HL-60 (cell line): ENCODE data around the gene SELENOO.
A peak's percentile ranks its signal among the peaks of the same experiment; 100 is the strongest.

Experiments used
- DNase-seq, 2 experiments: peaks; one replicate each; pipeline ENCODE4 v3.0.0-alpha.2; 2010 to 2020; ENCODE audit warnings: low read depth in 1 of 2, low spot score in 1 of 2
- H3K27ac ChIP-seq: fragments of 250-450 bp; sonication (Bioruptor Pico); replicated peaks from 2 replicates; pipeline ENCODE4 v1.5.1; 2020; ENCODE audit warnings: mild to moderate bottlenecking, moderate library complexity
- H3K27me3 ChIP-seq: fragments of 250-450 bp; sonication (Bioruptor Pico); 2 replicates; pipeline ENCODE4 v1.5.1; 2021; ENCODE audit warnings: mild to moderate bottlenecking, moderate library complexity; ENCODE audit not compliant: insufficient read depth, poor library complexity, severe bottlenecking
- H3K4me3 ChIP-seq: replicated peaks from 2 replicates; pipeline ENCODE4 v1.5.1; 2011; ENCODE audit warnings: mild to moderate bottlenecking, control low read depth, low read length; ENCODE audit not compliant: insufficient read depth
- CTCF ChIP-seq: IDR thresholded peaks from one replicate; pipeline ENCODE4 v1.5.1; 2011; ENCODE audit warnings: low read length, control low read depth, inconsistent platforms; ENCODE audit not compliant: insufficient read depth
- GABPA ChIP-seq: IDR thresholded peaks from 2 replicates; pipeline ENCODE4 v1.6.1; 2012; ENCODE audit warnings: low read depth
- POLR2AphosphoS5 ChIP-seq: IDR thresholded peaks from 2 replicates; pipeline ENCODE4 v1.6.1; 2012; ENCODE audit warnings: low read depth
- REST ChIP-seq: IDR thresholded peaks from 2 replicates; pipeline ENCODE4 v1.6.1; 2012; ENCODE audit warnings: low read depth; ENCODE audit not compliant: insufficient replicate concordance
- SPI1 ChIP-seq: IDR thresholded peaks from 2 replicates; pipeline ENCODE4 v1.6.1; 2012; ENCODE audit warnings: low read depth, mild to moderate bottlenecking, borderline replicate concordance

Gene SELENOO

GRCh38 chr22:50184004-50184901 lies 16.6 kb upstream of the SELENOO start:
- DNase-seq = peak in 1 of 2 experiments; percentile 21
- TF ChIP-seq SPI1 = no peak
- no peak for TF ChIP-seq CTCF
- no peak for TF ChIP-seq REST
- no peak for TF ChIP-seq GABPA
- no peak for TF ChIP-seq POLR2AphosphoS5
- H3K27me3 ChIP-seq = no peaks in the 10 kb centered on the region
- no peak overlapping the region for H3K4me3 ChIP-seq
- no peak overlapping the region for H3K27ac ChIP-seq

DNA sequence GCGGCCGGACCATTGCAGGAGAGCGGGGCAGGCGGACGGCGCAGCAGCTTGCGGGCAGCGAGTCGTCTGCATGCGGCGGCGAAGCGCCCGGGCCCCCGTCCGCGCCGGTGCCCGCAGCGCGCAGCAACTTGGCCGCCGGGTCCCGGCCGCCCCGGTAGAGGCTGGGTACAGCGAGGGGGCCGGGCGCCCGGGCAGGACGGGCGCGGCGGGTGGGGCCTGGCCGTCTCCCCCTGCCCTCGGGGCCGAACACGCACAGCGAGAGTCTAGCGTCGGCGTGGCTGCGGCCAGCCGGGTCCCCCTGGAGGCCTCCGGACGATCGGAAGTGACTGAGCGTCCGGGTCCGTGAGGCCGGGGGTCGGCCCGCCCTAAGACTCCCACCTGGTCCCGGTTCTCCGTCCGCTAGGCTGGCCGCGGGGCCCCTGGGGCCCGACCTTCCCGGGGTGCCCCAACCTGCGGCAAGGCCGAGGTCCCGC lies 15.9 kb upstream of the SELENOO start:
- DNase-seq = no peak
- Histone ChIP-seq H3K27me3 (no peaks in the 10 kb centered on the region), H3K27ac (peak overlapping the region; percentile 84), H3K4me3 (peak overlapping the region; percentile 19)
- TF ChIP-seq GABPA = no peak
- no peak for TF ChIP-seq REST
- TF ChIP-seq CTCF = no peak
- no peak for TF ChIP-seq SPI1
- TF ChIP-seq POLR2AphosphoS5 = no peak

GRCh38 chr22:50185375-50186087 lies 15.3 kb upstream of the SELENOO start, which contains the start of gene TRABD:
Gene TRABD (plus strand): TSS chr22:50185913. CDS start chr22:50193061, 7,148 bp downstream.
- peak; percentile 78 to 83 for DNase-seq
- TF ChIP-seq CTCF (no peak), REST (no peak), SPI1 (no peak), POLR2AphosphoS5 (peak; percentile 55)
- Histone ChIP-seq H3K27ac (peak within 1 kb of the TSS; percentile 84), H3K4me3 (peak within 1 kb of the TSS; percentile 75), H3K27me3 (no peaks in the 10 kb centered on the region)
